ENCODE results near the gene ST14. TPM values are rescaled to one million over a fixed set of nuclear protein-coding genes. Genes with fewer than 3 reads are reported as not detected.

ST14 gene
- total RNA-seq, 1 donor from 2014 or later: 0.12 TPM

- Mint-ChIP-seq H3K27ac (ENCODE audit: unreplicated experiment) (no peak overlapping the region), H3K9me3 (ENCODE audit: unreplicated experiment) (peaks cover 5% of the 10 kb centered on the region), H3K27me3 (ENCODE audit: unreplicated experiment) (peaks cover 12% of the 10 kb centered on the region), H3K4me1 (ENCODE audit: low read depth, unreplicated experiment) (peaks cover 9% of the 10 kb centered on the region), H3K36me3 (ENCODE audit: unreplicated experiment) (peaks cover 11% of the 10 kb centered on the region), H3K4me3 (ENCODE audit: unreplicated experiment) (no peak overlapping the region)
- no peak for TF ChIP-seq CTCF (IDR thresholded peaks at IDR 0.05; ENCODE audit: partially characterized antibody, unreplicated experiment)
- DNase-seq: no peak
These were observed 1.7 kb upstream of the ST14 start for GRCh38 chr11:130157840-130158239.

GRCh38 chr11:130159139-130159538, 443 bp upstream of the ST14 start:
- Mint-ChIP-seq H3K9me3 (ENCODE audit: unreplicated experiment) (peaks cover 5% of the 10 kb centered on the region), H3K36me3 (ENCODE audit: unreplicated experiment) (peaks cover 11% of the 10 kb centered on the region), H3K4me1 (ENCODE audit: low read depth, unreplicated experiment) (peaks cover 9% of the 10 kb centered on the region), H3K27me3 (ENCODE audit: unreplicated experiment) (peaks cover 12% of the 10 kb centered on the region), H3K27ac (ENCODE audit: unreplicated experiment) (no peak overlapping the region), H3K4me3 (ENCODE audit: unreplicated experiment) (peak overlapping the region; percentile 75)
- TF ChIP-seq CTCF (IDR thresholded peaks at IDR 0.05; ENCODE audit: partially characterized antibody, unreplicated experiment): no peak
- DNase-seq: no peak

GRCh38 chr11:130160498-130161155, 1.0 kb downstream of the ST14 start:
- Mint-ChIP-seq H3K9me3 (ENCODE audit: unreplicated experiment) (peaks cover 3% of the 10 kb centered on the region), H3K27ac (ENCODE audit: unreplicated experiment) (no peak overlapping the region), H3K4me3 (ENCODE audit: unreplicated experiment) (peak overlapping the region; percentile 80), H3K27me3 (ENCODE audit: unreplicated experiment) (peaks cover 12% of the 10 kb centered on the region), H3K36me3 (ENCODE audit: unreplicated experiment) (peaks cover 11% of the 10 kb centered on the region), H3K4me1 (ENCODE audit: low read depth, unreplicated experiment) (peaks cover 9% of the 10 kb centered on the region)
- TF ChIP-seq CTCF (IDR thresholded peaks at IDR 0.05; ENCODE audit: partially characterized antibody, unreplicated experiment): no peak
- DNase-seq: no peak

GRCh38 chr11:130161441-130162145, 2.0 kb downstream of the ST14 start:
- Mint-ChIP-seq H3K4me3 (ENCODE audit: unreplicated experiment) (peak overlapping the region; percentile 12), H3K4me1 (ENCODE audit: low read depth, unreplicated experiment) (peaks cover 14% of the 10 kb centered on the region), H3K27me3 (ENCODE audit: unreplicated experiment) (peaks cover 15% of the 10 kb centered on the region), H3K36me3 (ENCODE audit: unreplicated experiment) (peaks cover 11% of the 10 kb centered on the region), H3K27ac (ENCODE audit: unreplicated experiment) (peak overlapping the region; percentile 0), H3K9me3 (ENCODE audit: unreplicated experiment) (peaks cover 3% of the 10 kb centered on the region)
- TF ChIP-seq CTCF (IDR thresholded peaks at IDR 0.05; ENCODE audit: partially characterized antibody, unreplicated experiment): no peak
- DNase-seq: no peak

GRCh38 chr11:130162733-130163132, 3.2 kb downstream of the ST14 start:
- Mint-ChIP-seq H3K9me3 (ENCODE audit: unreplicated experiment) (peaks cover 3% of the 10 kb centered on the region), H3K27ac (ENCODE audit: unreplicated experiment) (no peak overlapping the region), H3K4me1 (ENCODE audit: low read depth, unreplicated experiment) (peaks cover 14% of the 10 kb centered on the region), H3K4me3 (ENCODE audit: unreplicated experiment) (no peak overlapping the region), H3K36me3 (ENCODE audit: unreplicated experiment) (peaks cover 11% of the 10 kb centered on the region), H3K27me3 (ENCODE audit: unreplicated experiment) (peaks cover 15% of the 10 kb centered on the region)
- no peak for DNase-seq
- no peak for TF ChIP-seq CTCF (IDR thresholded peaks at IDR 0.05; ENCODE audit: partially characterized antibody, unreplicated experiment)

Measured in glutamatergic neuron (in vitro differentiated cells).